PC-9 (cell line): ENCODE measurements around the gene MAMLD1. TPM values are rescaled to one million over a fixed set of nuclear protein-coding genes. Genes with fewer than 3 reads are reported as not detected.

ENCODE experiments used
- Bru-seq: library from RNA; stranded (reverse); fragments of 400-500 nt; gene quantifications from one replicate; lab custom pipeline; 2021; lab: Mats Ljungman, UMichigan
- BruChase-seq, 2 experiments: library from RNA; stranded (reverse); fragments of 400-500 nt; gene quantifications; one replicate each; lab custom pipeline; 2021; lab: Mats Ljungman, UMichigan
- BruUV-seq: library from RNA; stranded (reverse); fragments of 400-500 nt; replicated peaks from 2 replicates; lab custom pipeline; 2021; lab: Mats Ljungman, UMichigan
- CTCF ChIA-PET: fragments of 300-600 bp; sonication (Branson Sonifier 250); formaldehyde crosslinking; loops from one replicate; lab custom pipeline; 2022; ENCODE audit warnings: antibody characterized with exemption; lab: Charles Lee
- POLR2A ChIA-PET: fragments of 300-600 bp; sonication (Branson Sonifier 250); formaldehyde crosslinking; loops from one replicate; lab custom pipeline; 2022; ENCODE audit warnings: antibody characterized with exemption; ENCODE audit not compliant: unreplicated experiment; lab: Charles Lee
- DNase-seq, 2 experiments: peaks; one replicate each; pipeline versions ENCODE4 v3.0.0 to v3.0.0-alpha.2; 2015 to 2022; ENCODE audit warnings: mixed read lengths in 1 of 2
- H2AFZ ChIP-seq: fragments of 200-600 bp; sonication (generic); 2 replicates; pipeline ENCODE4 v1.8.1; 2017; ENCODE audit warnings: antibody characterized with exemption
- H3F3A ChIP-seq: fragments of 200-600 bp; sonication (generic); 2 replicates; pipeline ENCODE4 v1.8.1; 2017; ENCODE audit warnings: antibody characterized with exemption, mild to moderate bottlenecking, low read depth; ENCODE audit not compliant: insufficient read depth
- H3K27ac ChIP-seq: fragments of 200-600 bp; sonication (generic); 2 replicates; pipeline ENCODE4 v1.6.1; 2016; ENCODE audit warnings: mixed run types
- H3K27me3 ChIP-seq: fragments of 200-600 bp; sonication (generic); 2 replicates; pipeline ENCODE4 v1.6.1; 2016; ENCODE audit warnings: low read depth, mixed run types; ENCODE audit not compliant: insufficient read depth
- H3K36me3 ChIP-seq: fragments of 200-600 bp; sonication (generic); 2 replicates; pipeline ENCODE4 v1.6.1; 2016; ENCODE audit warnings: low read depth, mixed run types
- H3K4me1 ChIP-seq: fragments of 200-600 bp; sonication (generic); replicated peaks from 2 replicates; pipeline ENCODE4 v1.6.1; 2016; ENCODE audit warnings: mixed run types; ENCODE audit not compliant: insufficient read depth
- H3K4me2 ChIP-seq: fragments of 200-600 bp; sonication (generic); 2 replicates; pipeline ENCODE4 v1.6.1; 2017; ENCODE audit warnings: mixed run types
- H3K4me3 ChIP-seq: fragments of 200-600 bp; sonication (generic); 2 replicates; pipeline ENCODE4 v1.6.1; 2016; ENCODE audit warnings: mixed run types
- H3K79me2 ChIP-seq: fragments of 200-600 bp; sonication (generic); 2 replicates; pipeline ENCODE4 v1.6.1; 2017; ENCODE audit warnings: low read depth, mixed run types
- H3K9me2 ChIP-seq: fragments of 200-600 bp; sonication (generic); 2 replicates; pipeline ENCODE4 v1.8.1; 2017; ENCODE audit warnings: mild to moderate bottlenecking; ENCODE audit not compliant: insufficient read depth
- H3K9me3 ChIP-seq: fragments of 200-600 bp; sonication (generic); 2 replicates; pipeline ENCODE4 v1.8.1; 2016; ENCODE audit warnings: low read depth; ENCODE audit not compliant: insufficient read depth
- H4K20me1 ChIP-seq: fragments of 200-600 bp; sonication (generic); 2 replicates; pipeline ENCODE4 v1.8.1; 2017; ENCODE audit not compliant: insufficient read depth
- EZH2 ChIP-seq: fragments of 200-600 bp; sonication (generic); IDR thresholded peaks from 2 replicates; pipeline ENCODE4 v1.8.0; 2017; ENCODE audit warnings: antibody characterized with exemption, low read depth
- intact Hi-C: fragments of 100-400 bp; cut with micrococcal nuclease; formaldehyde crosslinking; loops from one replicate; pipeline ENCODE4 v1.10.0; 2022; ENCODE audit not compliant: unreplicated experiment
- long read RNA-seq: library from polyadenylated mRNA; stranded (forward); transcript quantifications from one replicate; pipeline ENCODE4 v2.0.0, GENCODE V29; 2022
- total RNA-seq: library from RNA; stranded (reverse); gene quantifications from 2 replicates; pipeline ENCODE4 v1.2.3, GENCODE V29; 2021
- TF ChIP-seq, protein P1 (sequence below): fragments of 200-600 bp; sonication (generic); conservative IDR thresholded peaks from 2 replicates; pipeline ENCODE4 v1.6.1; 2017; ENCODE audit warnings: mixed run types, antibody characterized with exemption, mild to moderate bottlenecking, moderate library complexity

The MAMLD1 gene, protein sequence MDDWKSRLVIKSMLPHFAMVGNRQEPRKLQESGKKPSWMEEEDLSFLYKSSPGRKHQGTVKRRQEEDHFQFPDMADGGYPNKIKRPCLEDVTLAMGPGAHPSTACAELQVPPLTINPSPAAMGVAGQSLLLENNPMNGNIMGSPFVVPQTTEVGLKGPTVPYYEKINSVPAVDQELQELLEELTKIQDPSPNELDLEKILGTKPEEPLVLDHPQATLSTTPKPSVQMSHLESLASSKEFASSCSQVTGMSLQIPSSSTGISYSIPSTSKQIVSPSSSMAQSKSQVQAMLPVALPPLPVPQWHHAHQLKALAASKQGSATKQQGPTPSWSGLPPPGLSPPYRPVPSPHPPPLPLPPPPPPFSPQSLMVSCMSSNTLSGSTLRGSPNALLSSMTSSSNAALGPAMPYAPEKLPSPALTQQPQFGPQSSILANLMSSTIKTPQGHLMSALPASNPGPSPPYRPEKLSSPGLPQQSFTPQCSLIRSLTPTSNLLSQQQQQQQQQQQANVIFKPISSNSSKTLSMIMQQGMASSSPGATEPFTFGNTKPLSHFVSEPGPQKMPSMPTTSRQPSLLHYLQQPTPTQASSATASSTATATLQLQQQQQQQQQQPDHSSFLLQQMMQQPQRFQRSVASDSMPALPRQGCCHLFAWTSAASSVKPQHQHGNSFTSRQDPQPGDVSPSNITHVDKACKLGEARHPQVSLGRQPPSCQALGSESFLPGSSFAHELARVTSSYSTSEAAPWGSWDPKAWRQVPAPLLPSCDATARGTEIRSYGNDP
- 1.5 and 2.5 TPM in 2 replicates for total RNA-seq
- percentile 48 among the genes with signal in this experiment for Bru-seq, nascent RNA
- BruChase-seq, experiment 1, labeled RNA remaining after a 2-hour chase: percentile 44 among the genes with signal in this experiment
- percentile 48 among the genes with signal in this experiment for BruChase-seq, experiment 2, labeled RNA remaining after a 6-hour chase
- long read RNA-seq, partial matches to known transcripts: 4 of 6 reads
- long read RNA-seq, other reads (novel, unspliced or antisense): 2 of 6 reads

DNA sequence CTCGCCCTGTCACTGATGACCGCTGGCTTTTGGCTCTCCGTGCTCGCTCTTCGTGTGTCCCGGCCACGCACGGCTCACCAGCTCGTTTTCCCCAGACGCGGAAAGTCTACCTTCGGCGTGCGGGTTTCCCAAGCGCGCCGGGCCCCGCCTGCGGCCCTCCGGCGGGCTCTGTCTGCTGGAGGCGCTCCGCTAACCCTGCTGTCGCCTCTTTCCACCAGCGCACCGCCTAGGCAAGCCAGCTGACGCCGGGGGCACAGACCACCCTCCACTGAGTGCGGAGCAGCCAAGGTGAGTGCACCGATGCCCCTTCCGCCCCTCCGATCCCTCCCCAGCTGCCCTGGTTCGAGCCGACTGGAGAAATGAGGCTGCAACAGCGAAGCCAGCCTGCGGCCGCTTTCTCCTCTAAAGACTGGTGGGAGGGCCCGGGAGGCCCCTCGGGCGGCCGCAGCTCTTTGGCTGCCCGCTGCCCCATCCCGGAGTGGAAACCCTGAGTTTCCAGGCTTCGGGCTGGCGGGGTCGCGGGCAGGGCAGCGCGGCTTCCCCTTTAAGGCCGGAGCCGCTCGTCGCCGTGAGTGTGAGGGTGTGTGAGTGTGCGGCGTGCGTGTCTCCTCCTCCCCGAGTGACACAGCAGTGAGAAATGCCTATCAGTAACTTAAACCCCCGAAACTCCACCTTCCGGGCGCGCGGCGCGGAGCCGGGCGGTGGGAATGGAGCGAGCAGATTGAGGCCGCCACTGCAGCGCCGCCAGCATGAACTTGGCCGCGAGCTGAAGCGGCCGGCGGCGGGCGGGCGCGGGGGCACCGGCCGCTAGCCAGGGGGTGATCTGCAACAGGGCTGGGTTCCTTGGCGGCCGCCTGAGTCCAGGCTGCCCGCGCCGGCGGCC, at the start of gene MAMLD1:
TSS of gene MAMLD1 (plus strand) at position 719 of the 883 bp plus-strand sequence. CDS start 82,200 bp downstream, outside the sequence.
- Histone ChIP-seq H3K4me2 (peak within 1 kb of the TSS; percentile 99), H3K27me3 (peaks cover 17% of the 10 kb centered on the region; the same call in 1 of the 2 replicates), H3K79me2 (no peaks in the 10 kb centered on the region), H3K27ac (no peak within 1 kb of the TSS), H3K9me2 (no peaks in the 10 kb centered on the region), H3K4me3 (peak within 1 kb of the TSS; percentile 92), H3K9me3 (no peaks in the 10 kb centered on the region), H2AFZ (peak within 1 kb of the TSS; percentile 91), H3K36me3 (no peaks in the 10 kb centered on the region), H3F3A (peaks cover 6% of the 10 kb centered on the region; the same call in 1 of the 2 replicates), H3K4me1 (peaks cover 14% of the 10 kb centered on the region), H4K20me1 (no peaks in the 10 kb centered on the region)
- TF ChIP-seq, protein P1, sequence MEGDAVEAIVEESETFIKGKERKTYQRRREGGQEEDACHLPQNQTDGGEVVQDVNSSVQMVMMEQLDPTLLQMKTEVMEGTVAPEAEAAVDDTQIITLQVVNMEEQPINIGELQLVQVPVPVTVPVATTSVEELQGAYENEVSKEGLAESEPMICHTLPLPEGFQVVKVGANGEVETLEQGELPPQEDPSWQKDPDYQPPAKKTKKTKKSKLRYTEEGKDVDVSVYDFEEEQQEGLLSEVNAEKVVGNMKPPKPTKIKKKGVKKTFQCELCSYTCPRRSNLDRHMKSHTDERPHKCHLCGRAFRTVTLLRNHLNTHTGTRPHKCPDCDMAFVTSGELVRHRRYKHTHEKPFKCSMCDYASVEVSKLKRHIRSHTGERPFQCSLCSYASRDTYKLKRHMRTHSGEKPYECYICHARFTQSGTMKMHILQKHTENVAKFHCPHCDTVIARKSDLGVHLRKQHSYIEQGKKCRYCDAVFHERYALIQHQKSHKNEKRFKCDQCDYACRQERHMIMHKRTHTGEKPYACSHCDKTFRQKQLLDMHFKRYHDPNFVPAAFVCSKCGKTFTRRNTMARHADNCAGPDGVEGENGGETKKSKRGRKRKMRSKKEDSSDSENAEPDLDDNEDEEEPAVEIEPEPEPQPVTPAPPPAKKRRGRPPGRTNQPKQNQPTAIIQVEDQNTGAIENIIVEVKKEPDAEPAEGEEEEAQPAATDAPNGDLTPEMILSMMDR: 0 out of 2 replicates have a peak, but pooled peaks have one; percentile 8
- TF ChIP-seq EZH2: no peak
- intact Hi-C loops: loop anchor here (2.0 to 10.0 kb wide), 5 partner anchors 38 to 326 kb away; no protein-coding TSS in a partner anchor
- ChIA-PET CTCF (interaction anchor here (0.6 to 1.2 kb wide), 2 partner anchors 83 to 162 kb away, joined by 3 to 8 read pairs; no protein-coding TSS in a partner anchor), POLR2A (interaction anchor here (0.5 to 0.6 kb wide), 3 partner anchors 224 to 423 kb away, joined by 3 to 4 read pairs (median 4); no protein-coding TSS in a partner anchor)
- peak; percentile 75 to 78 for DNase-seq
- BruUV-seq: no TSS peak

DNA sequence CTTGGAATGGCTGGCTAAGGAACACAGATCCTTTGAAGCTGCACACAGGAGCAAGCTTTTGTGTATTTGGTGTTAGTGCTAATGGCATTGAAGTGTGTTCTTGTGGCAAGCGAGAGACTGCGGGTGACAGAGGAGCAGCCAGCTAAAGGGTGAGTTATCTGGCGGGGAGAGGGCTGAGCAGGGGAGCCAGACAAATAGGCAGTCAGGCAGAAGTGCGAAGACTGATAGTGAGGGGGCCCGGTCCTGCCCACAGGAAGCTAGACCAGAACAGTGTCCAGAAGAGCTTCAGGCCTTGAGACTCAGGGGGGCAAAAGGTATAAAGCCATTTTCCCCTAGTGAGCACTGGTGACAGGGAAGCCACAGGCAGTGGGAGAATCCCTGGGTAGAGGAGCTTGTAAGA, 49.6 kb upstream of the MAMLD1 start:
- H3K36me3 ChIP-seq: no peaks in the 10 kb centered on the region
- no peak for DNase-seq
- TF ChIP-seq, protein P1: no peak
- TF ChIP-seq EZH2: no peak
- ChIA-PET POLR2A (no interaction called here), CTCF (no interaction called here)
- H3K79me2 ChIP-seq: no peaks in the 10 kb centered on the region
- no peaks in the 10 kb centered on the region for H3F3A ChIP-seq
- H3K4me3 ChIP-seq: no peak overlapping the region
- no peaks in the 10 kb centered on the region for H3K27me3 ChIP-seq
- no peaks in the 10 kb centered on the region for H3K9me3 ChIP-seq
- H3K4me2 ChIP-seq: no peak overlapping the region
- no peak overlapping the region for H3K27ac ChIP-seq
- BruUV-seq: no TSS peak
- no peaks in the 10 kb centered on the region for H3K9me2 ChIP-seq
- no peaks in the 10 kb centered on the region for H3K4me1 ChIP-seq
- no peaks in the 10 kb centered on the region for H4K20me1 ChIP-seq
- H2AFZ ChIP-seq: no peak overlapping the region
- intact Hi-C loops: no loop called here
